HG03558 (cell line): ENCODE data around the gene MAML2.
"Not testable (repeated sequence)": the region's sequence is repeated elsewhere in the genome, so short reads cannot be mapped to it uniquely, and the experiment has no call there.

Experiments
- ATAC-seq: cut with Tn5 transposase; IDR thresholded peaks from one replicate; pipeline ENCODE4 v1.9.1; 2021; ENCODE audit warnings: moderate number of reproducible peaks; ENCODE audit not compliant: unreplicated experiment; ENCODE audit errors: extremely low read depth

Gene MAML2

GRCh38 chr11:96197801-96198701 lies 144.9 kb downstream of the MAML2 start:
- peak; percentile 68 for ATAC-seq

GRCh38 chr11:96197103-96197502 lies 145.9 kb downstream of the MAML2 start:
- ATAC-seq = no peak

GRCh38 chr11:96196181-96196662 lies 146.8 kb downstream of the MAML2 start:
- ATAC-seq = no peak

- no peak for ATAC-seq
Measured at GRCh38 chr11:96195671-96196070, 147.3 kb downstream of the MAML2 start.

- no peak for ATAC-seq
Measured at GRCh38 chr11:96194581-96195374, 148.2 kb downstream of the MAML2 start.

GRCh38 chr11:96193745-96194443 lies 149.1 kb downstream of the MAML2 start:
- ATAC-seq = no peak

GRCh38 chr11:96191752-96192151 lies 151.2 kb downstream of the MAML2 start:
- no peak for ATAC-seq

- ATAC-seq = peak; percentile 30
Measured at GRCh38 chr11:96189351-96189750, 153.6 kb downstream of the MAML2 start.

GRCh38 chr11:96188243-96189006 lies 154.6 kb downstream of the MAML2 start:
- ATAC-seq = no peak

GRCh38 chr11:96187822-96188221 lies 155.2 kb downstream of the MAML2 start:
- no peak for ATAC-seq

GRCh38 chr11:96186806-96187205 lies 156.2 kb downstream of the MAML2 start:
- no peak for ATAC-seq

- peak; percentile 51 for ATAC-seq
Measured at GRCh38 chr11:96185220-96185768, 157.7 kb downstream of the MAML2 start.

GRCh38 chr11:96180937-96181336 lies 162.1 kb downstream of the MAML2 start:
- ATAC-seq = not testable (repeated sequence)

GRCh38 chr11:96180341-96180740 lies 162.7 kb downstream of the MAML2 start:
- no peak for ATAC-seq

GRCh38 chr11:96179905-96180304 lies 163.1 kb downstream of the MAML2 start:
- ATAC-seq = no peak

- no peak for ATAC-seq
Measured at GRCh38 chr11:96178887-96179279, 164.1 kb downstream of the MAML2 start.

- no peak for ATAC-seq
Measured at GRCh38 chr11:96178049-96178886, 164.7 kb downstream of the MAML2 start.

- no peak for ATAC-seq
Measured at GRCh38 chr11:96177146-96177545, 165.8 kb downstream of the MAML2 start.

GRCh38 chr11:96173906-96174305 lies 169.1 kb downstream of the MAML2 start:
- no peak for ATAC-seq
